Large intestine (tissue), 3 donors: Measurements from ENCODE around the gene KRTAP9-9. TPM values are rescaled to one million over a fixed set of nuclear protein-coding genes. Genes with fewer than 3 reads are reported as not detected.
"Not testable (repeated sequence)": the region's sequence is repeated elsewhere in the genome, so short reads cannot be mapped to it uniquely, and the experiment has no call there.

ENCODE experiments used
- DNase-seq, 2 donors: peaks; one replicate each; pipeline versions ENCODE4 v3.0.0 to v3.0.0-alpha.2; 2013
- H3K27ac ChIP-seq: one replicate; pipeline ENCODE4 v1.5.1; 2013; ENCODE audit warnings: low read length
- H3K27me3 ChIP-seq: 2 replicates; pipeline ENCODE4 v1.6.1; 2013; ENCODE audit warnings: low read length; ENCODE audit not compliant: control insufficient read depth, insufficient read depth
- H3K36me3 ChIP-seq: 2 replicates; pipeline ENCODE4 v1.6.1; 2013; ENCODE audit warnings: low read length; ENCODE audit not compliant: control insufficient read depth, insufficient read depth
- H3K4me1 ChIP-seq: one replicate; pipeline ENCODE4 v1.6.1; 2013; ENCODE audit warnings: low read length; ENCODE audit not compliant: control insufficient read depth, insufficient read depth
- H3K4me3 ChIP-seq: one replicate; pipeline ENCODE4 v1.5.1; 2013; ENCODE audit warnings: low read length
- H3K9me3 ChIP-seq: one replicate; pipeline ENCODE4 v1.6.1; 2013; ENCODE audit warnings: mild to moderate bottlenecking, low read depth, low read length, moderate library complexity; ENCODE audit not compliant: control insufficient read depth
- WGBS: methylation state at CpG from one replicate; pipeline ENCODE4 v1.1.5; 2013; ENCODE audit warnings: low lambda C conversion rate; ENCODE audit not compliant: insufficient coverage; 5-methylcytosine and 5-hydroxymethylcytosine counted together
- polyA plus RNA-seq: library from polyadenylated mRNA; unstranded; fragments of 120-200 nt; gene quantifications from one replicate; pipeline ENCODE4 v1.2.1, GENCODE V29; 2013

KRTAP9-9 gene
- polyA plus RNA-seq, 1 donor, result not detected

DNA sequence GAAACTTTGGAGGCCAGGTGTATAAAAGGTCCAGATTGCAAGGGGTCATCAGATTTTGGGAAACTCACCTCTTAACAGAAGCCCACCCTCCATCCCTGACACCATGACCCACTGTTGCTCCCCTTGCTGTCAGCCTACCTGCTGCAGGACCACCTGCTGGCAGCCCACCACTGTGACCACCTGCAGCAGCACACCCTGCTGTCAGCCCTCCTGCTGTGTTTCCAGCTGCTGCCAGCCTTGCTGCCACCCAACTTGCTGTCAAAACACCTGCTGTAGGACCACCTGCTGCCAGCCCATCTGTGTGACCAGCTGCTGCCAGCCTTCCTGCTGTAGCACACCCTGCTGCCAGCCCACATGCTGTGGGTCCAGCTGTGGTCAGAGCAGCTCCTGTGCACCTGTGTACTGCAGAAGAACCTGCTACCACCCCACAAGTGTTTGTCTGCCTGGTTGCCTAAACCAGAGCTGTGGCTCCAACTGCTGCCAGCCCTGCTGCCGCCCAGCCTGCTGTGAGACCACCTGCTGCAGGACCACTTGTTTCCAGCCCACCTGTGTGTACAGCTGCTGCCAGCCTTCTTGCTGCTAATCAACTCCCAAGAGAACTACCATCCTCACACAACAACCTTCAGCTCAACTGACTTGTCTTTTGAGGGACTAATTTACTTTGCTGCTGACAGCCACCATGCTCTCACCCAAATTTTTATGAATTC lies 22.6 kb upstream of the KRTAP9-9 start, which contains the start of gene KRTAP9-3:
Gene KRTAP9-3 (plus strand): TSS at position 51 of the 707 bp plus-strand sequence. CDS start 53 bp downstream, at position 104.
- not testable (repeated sequence) for H3K4me1 ChIP-seq, H3K4me3 ChIP-seq, H3K27ac ChIP-seq, H3K36me3 ChIP-seq, H3K27me3 ChIP-seq, H3K9me3 ChIP-seq, DNase-seq
- WGBS, result no CpG with 5 or more reads among the region's 1 CpG

DNA sequence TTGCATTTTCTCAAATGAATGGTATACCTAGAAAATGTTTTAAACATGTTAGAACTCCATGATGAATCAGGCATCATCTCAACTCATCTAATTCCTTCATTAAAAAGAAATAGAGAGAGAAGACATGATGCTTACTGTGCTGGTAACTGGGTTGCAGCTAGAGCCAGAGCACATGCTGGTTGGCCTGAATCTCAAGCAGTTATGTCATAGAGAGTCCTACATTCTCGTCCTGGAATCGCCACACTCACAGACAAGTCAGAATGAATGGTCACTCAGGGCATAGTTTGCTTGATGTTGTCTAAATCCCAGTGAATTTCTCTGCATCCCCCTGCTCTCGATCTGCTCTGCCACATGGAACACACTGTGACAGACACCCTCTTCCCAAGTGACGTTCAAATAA lies 18.1 kb upstream of the KRTAP9-9 start:
- H3K36me3 ChIP-seq, DNase-seq, H3K9me3 ChIP-seq, H3K27me3 ChIP-seq, H3K4me3 ChIP-seq, H3K4me1 ChIP-seq, H3K27ac ChIP-seq: not testable (repeated sequence)
- WGBS, result no CpG with 5 or more reads among the region's 4 CpGs

DNA sequence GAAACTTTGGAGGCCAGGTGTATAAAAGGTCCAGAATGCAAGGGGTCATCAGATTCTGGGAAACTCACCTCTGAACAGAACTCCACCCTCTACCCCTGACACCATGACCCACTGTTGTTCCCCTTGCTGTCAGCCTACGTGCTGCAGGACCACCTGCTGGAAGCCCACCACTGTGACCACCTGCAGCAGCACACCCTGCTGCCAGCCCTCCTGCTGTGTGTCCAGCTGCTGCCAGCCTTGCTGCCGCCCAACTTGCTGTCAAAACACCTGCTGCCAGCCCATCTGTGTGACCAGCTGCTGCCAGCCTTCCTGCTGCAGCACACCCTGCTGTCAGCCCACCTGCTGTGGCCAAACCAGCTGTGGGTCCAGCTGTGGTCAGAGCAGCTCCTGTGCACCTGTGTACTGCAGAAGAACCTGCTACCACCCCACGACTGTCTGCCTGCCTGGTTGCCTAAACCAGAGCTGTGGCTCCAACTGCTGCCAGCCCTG lies 17.2 kb upstream of the KRTAP9-9 start, which contains the start of gene KRTAP9-8:
Gene KRTAP9-8 (plus strand): TSS at position 51 of the 489 bp plus-strand sequence. CDS start 53 bp downstream, at position 104.
- not testable (repeated sequence) for H3K27ac ChIP-seq, H3K36me3 ChIP-seq, H3K4me3 ChIP-seq, H3K27me3 ChIP-seq, H3K9me3 ChIP-seq, H3K4me1 ChIP-seq, DNase-seq
- no CpG with 5 or more reads among the region's 3 CpGs for WGBS

DNA sequence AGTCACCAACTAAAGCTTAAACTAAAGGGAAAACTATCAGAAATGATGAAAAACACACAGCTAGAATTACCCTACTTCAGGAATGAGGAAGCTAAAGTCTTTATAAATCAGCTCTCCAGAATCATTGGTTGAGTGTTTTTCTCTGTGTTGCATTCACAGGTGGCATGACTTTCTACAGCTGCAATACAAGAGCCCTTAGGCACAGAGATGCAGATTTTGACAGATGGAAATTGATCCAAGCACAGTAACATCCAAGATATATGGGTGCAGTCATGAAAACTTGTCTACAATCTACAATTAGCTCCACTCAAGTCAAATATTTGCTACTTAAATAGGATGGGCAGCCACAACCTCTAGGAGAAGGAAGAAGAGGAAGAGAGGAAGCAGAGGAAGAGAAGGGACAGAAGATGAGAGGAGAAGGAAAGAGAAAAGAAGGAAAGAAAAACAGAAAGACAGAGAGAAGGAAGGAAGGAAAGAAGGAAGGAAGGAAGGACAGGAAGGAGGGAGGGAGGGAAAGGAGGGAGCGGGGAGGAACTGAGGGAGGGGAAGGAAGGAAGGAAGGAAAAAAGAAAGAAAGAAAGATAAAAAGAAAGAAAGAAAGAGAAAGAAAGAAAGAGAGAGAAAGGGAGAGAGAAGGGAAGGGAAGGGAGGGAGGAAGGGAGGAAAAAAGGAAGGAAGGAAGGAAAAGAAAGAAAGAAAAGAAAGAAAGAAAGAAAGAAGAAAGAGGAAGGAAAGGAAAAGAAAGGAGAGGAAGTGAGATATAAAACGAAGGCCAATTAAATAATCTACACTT lies 8.0 kb upstream of the KRTAP9-9 start:
- H3K27ac ChIP-seq, H3K9me3 ChIP-seq, DNase-seq, H3K27me3 ChIP-seq, H3K36me3 ChIP-seq, H3K4me3 ChIP-seq, H3K4me1 ChIP-seq: not testable (repeated sequence)
- 50% methylated on average over 2 of the region's 2 CpGs for WGBS

DNA sequence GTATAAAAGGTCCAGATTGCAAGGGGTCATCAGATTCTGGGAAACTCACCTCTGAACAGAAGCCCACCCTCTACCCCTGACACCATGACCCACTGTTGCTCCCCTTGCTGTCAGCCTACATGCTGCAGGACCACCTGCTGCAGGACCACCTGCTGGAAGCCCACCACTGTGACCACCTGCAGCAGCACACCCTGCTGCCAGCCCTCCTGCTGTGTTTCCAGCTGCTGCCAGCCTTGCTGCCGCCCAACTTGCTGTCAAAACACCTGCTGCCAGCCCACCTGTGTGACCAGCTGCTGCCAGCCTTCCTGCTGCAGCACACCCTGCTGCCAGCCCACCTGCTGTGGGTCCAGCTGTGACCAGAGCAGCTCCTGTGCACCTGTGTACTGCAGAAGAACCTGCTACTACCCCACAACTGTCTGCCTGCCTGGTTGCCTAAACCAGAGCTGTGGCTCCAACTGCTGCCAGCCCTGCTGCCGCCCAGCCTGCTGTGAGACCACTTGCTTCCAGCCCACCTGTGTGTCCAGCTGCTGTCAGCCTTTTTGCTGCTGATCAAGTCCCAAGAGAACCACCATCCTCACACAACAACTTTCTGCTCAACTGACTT lies 5.4 kb upstream of the KRTAP9-9 start, which contains the start of gene KRTAP9-4:
Gene KRTAP9-4 (plus strand): TSS at position 51 of the 604 bp plus-strand sequence. CDS start 34 bp downstream, at position 85.
- H3K4me1 ChIP-seq, H3K27ac ChIP-seq, H3K36me3 ChIP-seq, DNase-seq, H3K9me3 ChIP-seq, H3K4me3 ChIP-seq: not testable (repeated sequence)
- no CpG with 5 or more reads among the region's 2 CpGs for WGBS
- peaks cover 13% of the 10 kb centered on the region for H3K27me3 ChIP-seq

DNA sequence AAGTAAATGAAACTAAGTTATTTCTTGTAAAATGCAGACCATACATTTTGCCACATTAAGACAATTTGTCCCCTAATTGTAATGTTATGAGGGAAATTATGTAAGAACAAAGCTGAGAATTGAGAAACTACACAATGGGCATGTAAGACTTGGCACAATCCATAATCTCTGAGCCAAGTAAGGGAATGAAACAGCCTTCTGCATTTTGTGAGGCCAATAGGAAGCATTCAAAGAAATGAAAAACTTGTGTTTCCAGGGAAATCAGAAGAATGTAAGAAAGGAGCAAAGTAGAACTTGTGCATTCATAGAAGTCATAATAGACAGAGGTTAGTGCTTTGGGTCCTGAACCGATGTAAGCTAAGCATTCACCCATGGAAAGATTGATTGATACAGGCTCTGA lies 3.9 kb upstream of the KRTAP9-9 start:
- no CpG with 5 or more reads among the region's 1 CpG for WGBS
- no peak for DNase-seq
- Histone ChIP-seq H3K4me1 (no peaks in the 10 kb centered on the region), H3K27ac (no peak overlapping the region), H3K36me3 (no peaks in the 10 kb centered on the region), H3K27me3 (peaks cover 13% of the 10 kb centered on the region), H3K4me3 (no peak overlapping the region), H3K9me3 (no peaks in the 10 kb centered on the region)

DNA sequence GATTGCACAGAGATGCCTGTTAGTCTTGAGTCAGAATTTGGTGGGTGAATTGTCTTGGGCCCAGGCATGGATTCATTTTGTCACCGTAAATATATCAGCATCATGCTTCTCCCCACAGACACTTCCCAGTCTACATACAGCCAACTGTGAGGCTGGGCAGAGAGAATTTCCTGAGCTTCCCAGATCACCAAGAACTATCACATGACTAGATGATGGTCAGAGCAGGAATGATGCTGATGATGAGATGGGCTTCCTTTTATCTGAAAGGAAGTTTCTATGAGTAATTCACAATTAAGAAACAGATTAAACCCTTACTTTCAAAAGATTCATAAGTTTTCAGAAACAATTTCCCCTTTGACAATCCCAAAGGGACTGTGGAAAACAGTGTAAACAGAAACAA lies 323 bp upstream of the KRTAP9-9 start:
- Histone ChIP-seq H3K27me3 (peaks cover 18% of the 10 kb centered on the region), H3K4me3 (no peak overlapping the region), H3K27ac (no peak overlapping the region), H3K4me1 (no peaks in the 10 kb centered on the region), H3K36me3 (no peaks in the 10 kb centered on the region), H3K9me3 (no peaks in the 10 kb centered on the region)
- DNase-seq, result no peak
- WGBS, result no CpG with 5 or more reads among the region's 1 CpG

DNA sequence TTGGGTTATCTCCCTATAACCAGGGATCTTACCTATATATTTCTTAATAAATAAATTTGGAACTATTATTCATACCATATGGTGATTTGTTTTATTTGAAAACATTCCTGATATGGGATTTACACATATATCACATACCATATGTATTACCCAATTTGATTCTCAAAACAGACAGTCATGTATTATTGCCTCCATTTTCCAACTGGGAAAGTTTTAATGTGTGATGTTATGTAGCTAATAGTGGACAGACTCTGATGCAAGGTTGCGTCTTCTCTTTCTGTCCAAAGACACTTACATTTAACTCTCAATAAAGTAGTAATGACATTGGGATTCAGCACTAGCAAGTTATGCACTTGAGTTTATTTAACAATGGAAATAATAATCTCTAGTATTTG lies 1.1 kb downstream of the KRTAP9-9 start:
- no peaks in the 10 kb centered on the region for H3K36me3 ChIP-seq
- no peaks in the 10 kb centered on the region for H3K4me1 ChIP-seq
- H3K27me3 ChIP-seq, result peaks cover 15% of the 10 kb centered on the region
- H3K27ac ChIP-seq, result no peak overlapping the region
- DNase-seq, result no peak
- WGBS, result no CpG with 5 or more reads among the region's 1 CpG
- H3K4me3 ChIP-seq, result no peak overlapping the region
- H3K9me3 ChIP-seq, result no peaks in the 10 kb centered on the region

DNA sequence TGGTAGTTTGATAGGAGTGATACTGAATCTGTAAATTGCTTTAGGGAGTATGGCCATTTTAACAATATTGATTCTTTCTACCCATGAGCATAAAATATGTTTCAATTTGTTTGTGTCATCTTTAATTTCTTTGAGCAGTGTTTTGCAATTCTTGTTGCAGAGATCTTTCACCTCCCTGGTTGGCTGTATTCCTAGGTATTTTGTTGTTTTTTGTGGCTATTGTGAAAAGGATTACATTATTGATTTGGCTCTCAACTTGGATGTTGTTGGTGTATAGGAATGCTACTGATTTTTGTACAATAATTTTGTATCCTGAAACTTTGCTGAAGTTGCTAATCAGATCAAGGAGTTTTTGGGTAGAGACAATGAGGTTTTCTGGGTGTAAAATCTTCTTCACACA lies 3.2 kb downstream of the KRTAP9-9 start:
- no peak for DNase-seq
- Histone ChIP-seq H3K27me3 (peaks cover 11% of the 10 kb centered on the region), H3K36me3 (no peaks in the 10 kb centered on the region), H3K27ac (no peak overlapping the region), H3K4me3 (no peak overlapping the region), H3K4me1 (no peaks in the 10 kb centered on the region), H3K9me3 (no peaks in the 10 kb centered on the region)

DNA sequence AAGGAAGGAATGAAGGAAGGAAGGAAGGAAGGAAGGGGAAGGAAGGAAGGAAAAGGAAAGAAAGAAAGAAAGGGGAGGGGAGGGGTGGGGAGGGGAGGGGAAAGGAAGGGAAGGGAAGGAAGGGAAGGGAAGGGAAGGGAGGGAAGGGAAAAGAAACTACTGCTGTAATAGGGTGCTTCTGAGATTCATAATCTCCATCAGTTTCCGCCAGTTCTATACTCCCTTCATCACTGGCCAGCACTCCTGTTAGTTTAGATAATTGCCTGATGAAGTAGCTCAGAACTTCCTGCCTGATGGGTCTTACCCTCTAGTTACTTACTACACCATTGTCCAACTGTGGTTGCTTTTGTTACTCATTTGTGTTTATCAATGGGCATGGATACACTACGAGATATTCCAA lies 8.0 kb downstream of the KRTAP9-9 start:
- H3K4me3 ChIP-seq, result no peak overlapping the region
- WGBS, result no CpG with 5 or more reads among the region's 2 CpGs

More for the DNA sequence above, 8.0 kb downstream of the KRTAP9-9 start:
- no peak overlapping the region for H3K27ac ChIP-seq
- DNase-seq, result no peak
- H3K27me3 ChIP-seq, result peaks cover 7% of the 10 kb centered on the region
- H3K4me1 ChIP-seq, result no peaks in the 10 kb centered on the region
- no peaks in the 10 kb centered on the region for H3K9me3 ChIP-seq
- no peaks in the 10 kb centered on the region for H3K36me3 ChIP-seq
